Measurements from ENCODE around the gene NDUFA8. TPM values are rescaled to one million over a fixed set of nuclear protein-coding genes. Genes with fewer than 3 reads are reported as not detected.

NDUFA8 gene
- total and polyA plus RNA-seq, 9 of the 15 experiments (the other 6 are each of a cell fraction or from before 2014, with no cell fraction given): 105 to 212 (median 133) TPM

- TF ChIP-seq RBM25 (IDR thresholded peaks at IDR 0.05; ENCODE audit: low read depth, low read length, severe bottlenecking): no peak
- no peak for TF ChIP-seq TFAM (CRISPR knock-in tag; conservative IDR thresholded peaks at IDR 0.05)
- TF ChIP-seq ZNF282 (CRISPR knock-in tag; IDR thresholded peaks at IDR 0.05): no peak
- no peak for TF ChIP-seq HMG20A (CRISPR knock-in tag; conservative IDR thresholded peaks at IDR 0.05)
- no peak for TF ChIP-seq NFE2 (IDR thresholded peaks at IDR 0.05; ENCODE audit: low read depth)
- TF ChIP-seq ELK1 (CRISPR knock-in tag; IDR thresholded peaks at IDR 0.05): no peak
- no peak for TF ChIP-seq ZNF184 (CRISPR knock-in tag; IDR thresholded peaks at IDR 0.05)
- peak; percentile 61 for TF ChIP-seq ZFP36 (IDR thresholded peaks at IDR 0.05; ENCODE audit: low read depth, low read length, partially characterized antibody)
- TF ChIP-seq SRSF7 (optimal IDR thresholded peaks at IDR 0.05; ENCODE audit: low read depth, low read length): no peak
- TF ChIP-seq PHB2 (IDR thresholded peaks at IDR 0.05; ENCODE audit: low read depth): no peak
- no peak for TF ChIP-seq ZNF12 (CRISPR knock-in tag; IDR thresholded peaks at IDR 0.05)
- no peak for TF ChIP-seq SRSF9 (IDR thresholded peaks at IDR 0.05; ENCODE audit: borderline replicate concordance, low read depth, low read length)
- no peak for TF ChIP-seq FOXA3 (CRISPR knock-in tag; conservative IDR thresholded peaks at IDR 0.05 in 1 of 2, IDR thresholded peaks at IDR 0.05 in 1 of 2)
- TF ChIP-seq ZNF277 (CRISPR knock-in tag; IDR thresholded peaks at IDR 0.05; ENCODE audit: borderline replicate concordance): no peak
- no peak for TF ChIP-seq ZNF518B (CRISPR knock-in tag; IDR thresholded peaks at IDR 0.05)
- no peak for TF ChIP-seq ARHGAP35 (IDR thresholded peaks at IDR 0.05; ENCODE audit: partially characterized antibody)
- TF ChIP-seq ARID3B (CRISPR knock-in tag; IDR thresholded peaks at IDR 0.05; ENCODE audit: borderline replicate concordance): no peak
- TF ChIP-seq U2AF1 (optimal IDR thresholded peaks at IDR 0.05; ENCODE audit: low read depth, low read length): no peak
- no peak for TF ChIP-seq ZNF143 (CRISPR knock-in tag; IDR thresholded peaks at IDR 0.05)
- no peak for TF ChIP-seq KDM4B (IDR thresholded peaks at IDR 0.05; ENCODE audit: borderline replicate concordance in 2 of 2, low read depth in 1 of 2)
- no peak for TF ChIP-seq ZC3H8 (IDR thresholded peaks at IDR 0.05)
- no peak for TF ChIP-seq TCF7 (IDR thresholded peaks at IDR 0.05; ENCODE audit: borderline replicate concordance)
Measured at GRCh38 chr9:122122903-122123632, 36.5 kb downstream of the NDUFA8 start (continued).

All from K562 (cell line).